Activated T-helper 2 cell treated with anti-CD3 and anti-CD28 coated beads, Interferon-gamma antibody, Interleukin-2, Interleukin-4, amounts not matched to agents 10 μg/mL and 5 μg/mL and 100 μg/mL, durations not matched to agents 14 hours and 24 hours and 36 hours (primary cell): ENCODE measurements around the gene SCAMP2. TPM values are rescaled to one million over a fixed set of nuclear protein-coding genes. Genes with fewer than 3 reads are reported as not detected.

ENCODE experiments used
- DNase-seq: peaks from one replicate; pipeline ENCODE4 v3.0.0; 2021; ENCODE audit warnings: low spot score
- H3K27ac Mint-ChIP-seq: one replicate; pipeline ENCODE4 v1.8.0; 2021; ENCODE audit warnings: mixed read lengths
- H3K27me3 Mint-ChIP-seq: one replicate; pipeline ENCODE4 v1.8.0; 2021; ENCODE audit warnings: low read depth, mixed read lengths
- H3K36me3 Mint-ChIP-seq: one replicate; pipeline ENCODE4 v1.8.0; 2021; ENCODE audit warnings: low read depth, mixed read lengths
- H3K4me1 Mint-ChIP-seq: one replicate; pipeline ENCODE4 v1.8.0; 2021; ENCODE audit warnings: low read depth, mixed read lengths
- H3K4me3 Mint-ChIP-seq: one replicate; pipeline ENCODE4 v1.8.0; 2021; ENCODE audit warnings: low read depth, mild to moderate bottlenecking, moderate library complexity, mixed read lengths
- H3K9me3 Mint-ChIP-seq: one replicate; pipeline ENCODE4 v1.8.0; 2021; ENCODE audit warnings: mixed read lengths
- intact Hi-C: fragments of 100-400 bp; cut with micrococcal nuclease; formaldehyde crosslinking; loops from one replicate; pipeline ENCODE4 v1.15.1; 2023
- total RNA-seq: library from RNA; stranded (reverse); gene quantifications from 2 replicates; pipeline ENCODE4 v1.2.3, GENCODE V29; 2022

Gene SCAMP2
- total RNA-seq, 1 donor from 2014 or later: 85.0 TPM

DNA sequence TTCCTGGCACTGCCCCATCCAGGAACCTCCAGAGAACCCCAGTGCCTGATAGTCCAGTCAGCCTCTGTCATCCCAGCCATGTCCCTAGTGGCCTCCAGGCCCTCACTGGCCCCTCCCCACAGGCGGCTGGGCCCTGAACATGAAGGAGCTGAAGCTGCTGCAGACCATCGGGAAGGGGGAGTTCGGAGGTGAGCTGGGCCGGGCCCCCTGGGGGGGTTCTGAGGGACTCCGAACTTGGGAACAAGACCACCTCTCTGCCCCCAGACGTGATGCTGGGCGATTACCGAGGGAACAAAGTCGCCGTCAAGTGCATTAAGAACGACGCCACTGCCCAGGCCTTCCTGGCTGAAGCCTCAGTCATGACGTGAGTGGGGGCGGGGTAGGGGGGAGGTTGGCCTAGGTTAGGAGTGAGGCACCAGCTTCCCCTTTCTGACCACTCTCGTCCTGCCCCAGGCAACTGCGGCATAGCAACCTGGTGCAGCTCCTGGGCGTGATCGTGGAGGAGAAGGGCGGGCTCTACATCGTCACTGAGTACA, 72.5 kb downstream of the SCAMP2 start:
- intact Hi-C loops: loop anchor here (1.0 kb wide), 1 partner anchor 29 kb away; no protein-coding TSS in a partner anchor
- no peak overlapping the region for H3K27ac Mint-ChIP-seq
- H3K4me3 Mint-ChIP-seq: no peak overlapping the region

GRCh38 chr15:74799856-74800558, 73.2 kb downstream of the SCAMP2 start:
- intact Hi-C loops: loop anchor here (1.0 kb wide), 1 partner anchor 29 kb away; no protein-coding TSS in a partner anchor
- Mint-ChIP-seq H3K27me3 (no peaks in the 10 kb centered on the region), H3K9me3 (no peaks in the 10 kb centered on the region), H3K4me1 (peaks cover 29% of the 10 kb centered on the region), H3K36me3 (peaks cover 74% of the 10 kb centered on the region), H3K27ac (peak overlapping the region; percentile 81), H3K4me3 (no peak overlapping the region)
- DNase-seq: peak; percentile 79

More for the DNA sequence above, 72.5 kb downstream of the SCAMP2 start:
- H3K9me3 Mint-ChIP-seq: no peaks in the 10 kb centered on the region
- peaks cover 69% of the 10 kb centered on the region for H3K36me3 Mint-ChIP-seq
- DNase-seq: no peak
- peaks cover 23% of the 10 kb centered on the region for H3K4me1 Mint-ChIP-seq
- no peaks in the 10 kb centered on the region for H3K27me3 Mint-ChIP-seq

GRCh38 chr15:74799255-74799855, 73.8 kb downstream of the SCAMP2 start:
- Mint-ChIP-seq H3K4me3 (no peak overlapping the region), H3K9me3 (no peaks in the 10 kb centered on the region), H3K27ac (peak overlapping the region; percentile 81), H3K4me1 (peaks cover 36% of the 10 kb centered on the region), H3K27me3 (no peaks in the 10 kb centered on the region), H3K36me3 (peaks cover 76% of the 10 kb centered on the region)
- intact Hi-C loops: no loop called here
- DNase-seq: no peak

GRCh38 chr15:74798388-74799254, 74.5 kb downstream of the SCAMP2 start:
- Mint-ChIP-seq H3K36me3 (peaks cover 69% of the 10 kb centered on the region), H3K4me3 (no peak overlapping the region), H3K9me3 (no peaks in the 10 kb centered on the region), H3K27ac (peak overlapping the region; percentile 81), H3K4me1 (peaks cover 38% of the 10 kb centered on the region), H3K27me3 (no peaks in the 10 kb centered on the region)
- DNase-seq: no peak
- intact Hi-C loops: no loop called here

DNA sequence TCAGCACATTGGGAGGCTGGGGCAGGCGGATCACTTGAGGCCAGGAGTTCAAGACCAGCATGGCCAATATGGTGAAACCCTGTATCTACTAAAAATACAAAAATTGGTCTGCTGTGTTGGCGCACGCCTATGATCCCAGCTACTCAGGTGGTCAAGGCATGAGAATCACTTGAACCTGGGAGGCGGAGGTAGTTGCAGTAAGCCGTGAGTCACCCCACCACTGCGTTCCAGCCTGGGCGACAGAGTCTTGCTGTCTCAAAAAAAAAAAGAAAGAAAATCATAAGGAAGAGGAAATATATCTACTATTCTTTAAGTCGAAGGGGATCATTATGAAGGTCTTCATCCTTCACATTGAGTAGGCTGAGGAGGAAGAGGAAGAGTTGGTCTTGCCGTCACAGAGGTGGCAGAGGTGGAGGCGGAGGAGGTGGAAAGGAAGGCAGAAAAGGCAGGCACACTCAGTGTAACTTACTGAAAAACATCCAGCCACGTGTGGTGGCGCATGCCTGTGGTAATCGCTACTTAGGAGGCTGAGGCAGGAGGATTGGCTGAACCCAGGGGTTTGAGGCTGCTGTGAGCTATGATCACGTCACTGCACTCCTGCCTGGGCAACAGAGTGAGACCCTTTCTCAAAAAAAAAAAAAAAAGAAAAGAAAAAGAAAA, 77.1 kb downstream of the SCAMP2 start:
- Mint-ChIP-seq H3K36me3 (peaks cover 57% of the 10 kb centered on the region), H3K4me1 (peaks cover 60% of the 10 kb centered on the region), H3K4me3 (peak overlapping the region; percentile 45), H3K27ac (peak overlapping the region; percentile 95), H3K27me3 (no peaks in the 10 kb centered on the region), H3K9me3 (no peaks in the 10 kb centered on the region)
- DNase-seq: no peak
- intact Hi-C loops: no loop called here

DNA sequence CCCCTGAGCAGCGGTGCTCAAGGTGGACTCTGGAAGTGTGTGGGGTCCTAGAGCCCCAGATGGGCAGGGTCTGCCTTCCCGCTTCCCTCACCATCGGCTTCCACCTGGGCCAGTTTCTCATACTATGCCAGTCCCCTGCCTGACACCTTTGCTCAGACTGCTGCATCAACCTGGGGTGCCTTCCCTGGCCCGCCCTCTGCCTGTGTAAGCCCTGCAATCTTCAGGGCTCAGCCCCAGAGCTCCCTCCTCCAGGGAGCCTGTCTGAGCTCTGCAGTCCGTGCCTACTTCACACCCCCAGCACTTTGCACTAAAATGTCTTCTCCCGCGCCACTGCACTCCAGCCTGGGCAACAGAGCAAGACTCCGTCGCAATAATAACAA, 78.2 kb downstream of the SCAMP2 start:
- no peak overlapping the region for H3K4me3 Mint-ChIP-seq
- no peaks in the 10 kb centered on the region for H3K27me3 Mint-ChIP-seq
- no peaks in the 10 kb centered on the region for H3K9me3 Mint-ChIP-seq
- no peak for DNase-seq
- H3K27ac Mint-ChIP-seq: peak overlapping the region; percentile 78
- intact Hi-C loops: no loop called here
- H3K36me3 Mint-ChIP-seq: peaks cover 54% of the 10 kb centered on the region
- H3K4me1 Mint-ChIP-seq: peaks cover 65% of the 10 kb centered on the region

GRCh38 chr15:74794248-74794969, 78.8 kb downstream of the SCAMP2 start:
- H3K27me3 Mint-ChIP-seq: no peaks in the 10 kb centered on the region
- no peaks in the 10 kb centered on the region for H3K9me3 Mint-ChIP-seq
- no peak overlapping the region for H3K4me3 Mint-ChIP-seq
- H3K4me1 Mint-ChIP-seq: peaks cover 65% of the 10 kb centered on the region
- H3K36me3 Mint-ChIP-seq: peaks cover 53% of the 10 kb centered on the region
- DNase-seq: no peak
- peak overlapping the region; percentile 78 for H3K27ac Mint-ChIP-seq
- intact Hi-C loops: no loop called here

Other genes with a start within 250 kb of the SCAMP2 start
- gene EDC3, start 177.3 kb downstream of the SCAMP2 start, total RNA-seq: 49.3 and 54.8 TPM in 2 replicates
- gene CYP1A1, start 147.8 kb downstream of the SCAMP2 start, total RNA-seq: 0.37 and 0.48 TPM in 2 replicates
- not detected in 2 replicates for gene CYP1A2, start 124.5 kb downstream of the SCAMP2 start, total RNA-seq
- gene CSK, start 91.3 kb downstream of the SCAMP2 start, total RNA-seq: 261 and 266 TPM in 2 replicates
- gene LMAN1L, start 60.5 kb downstream of the SCAMP2 start, total RNA-seq: 0.32 TPM in 1 of 2 replicates, not detected in the other
- 0.16 TPM in 1 of 2 replicates, not detected in the other for gene CPLX3, start 46.7 kb downstream of the SCAMP2 start, total RNA-seq
- gene ULK3, start 30.2 kb downstream of the SCAMP2 start, total RNA-seq: 45.5 and 47.7 TPM in 2 replicates
- 66.3 and 71.6 TPM in 2 replicates for gene MPI, start 16.7 kb upstream of the SCAMP2 start, total RNA-seq
- gene FAM219B, start 33.5 kb upstream of the SCAMP2 start, total RNA-seq: 82.1 and 95.2 TPM in 2 replicates
- gene COX5A, start 64.7 kb upstream of the SCAMP2 start, total RNA-seq: 311 and 333 TPM in 2 replicates
- 13.1 and 14.2 TPM in 2 replicates for gene RPP25, start 83.4 kb upstream of the SCAMP2 start, total RNA-seq
- 0.89 and 0.99 TPM in 2 replicates for gene SCAMP5, start 122.2 kb upstream of the SCAMP2 start, total RNA-seq
- 28.4 and 31.0 TPM in 2 replicates for gene PPCDC, start 150.2 kb upstream of the SCAMP2 start, total RNA-seq